HG02763 (cell line): Measurements from ENCODE around the gene HOTAIR.

Experiments
- ATAC-seq: cut with Tn5 transposase; IDR thresholded peaks from one replicate; pipeline ENCODE4 v1.9.1; 2021; ENCODE audit warnings: mild to moderate bottlenecking, moderate library complexity; ENCODE audit not compliant: unreplicated experiment

Gene HOTAIR

GRCh38 chr12:53949631-53950436, 24.9 kb downstream of the HOTAIR start:
- ATAC-seq: no peak

GRCh38 chr12:53948650-53949593, 25.8 kb downstream of the HOTAIR start:
- no peak for ATAC-seq

- no peak for ATAC-seq
Measured at GRCh38 chr12:53947743-53948142, 27.0 kb downstream of the HOTAIR start.

- no peak for ATAC-seq
Measured at GRCh38 chr12:53944907-53945847, 29.6 kb downstream of the HOTAIR start.

GRCh38 chr12:53944209-53944608, 30.5 kb downstream of the HOTAIR start:
- ATAC-seq: no peak

- no peak for ATAC-seq
Measured at GRCh38 chr12:53942467-53942997, 32.2 kb downstream of the HOTAIR start.

GRCh38 chr12:53941750-53942149, 33.0 kb downstream of the HOTAIR start:
- ATAC-seq: no peak

- ATAC-seq: no peak
Measured at GRCh38 chr12:53941187-53941586, 33.6 kb downstream of the HOTAIR start.

- ATAC-seq: no peak
Measured at GRCh38 chr12:53940443-53941014, 34.2 kb downstream of the HOTAIR start.

GRCh38 chr12:53939141-53940108, 35.3 kb downstream of the HOTAIR start:
- no peak for ATAC-seq

- ATAC-seq: no peak
Measured at GRCh38 chr12:53938326-53939140, 36.2 kb downstream of the HOTAIR start, which contains the start of gene HOXC13. Gene HOXC13 (plus strand): TSS chr12:53938831. CDS start chr12:53938907, 76 bp downstream.

- no peak for ATAC-seq
Measured at GRCh38 chr12:53937596-53938325, 37.0 kb downstream of the HOTAIR start.

- no peak for ATAC-seq
Measured at GRCh38 chr12:53937099-53937498, 37.7 kb downstream of the HOTAIR start.

GRCh38 chr12:53935383-53936341, 39.1 kb downstream of the HOTAIR start:
- no peak for ATAC-seq

GRCh38 chr12:53932915-53933314, 41.8 kb downstream of the HOTAIR start:
- no peak for ATAC-seq
